DND-41 (cell line): ENCODE data around the gene PIK3C2A.

ENCODE experiments used
- CTCF ChIP-seq: IDR thresholded peaks from 2 replicates; pipeline ENCODE4 v1.5.1; 2012; ENCODE audit warnings: borderline replicate concordance, low read length, moderate library complexity, mild to moderate bottlenecking; ENCODE audit not compliant: poor library complexity, severe bottlenecking; ENCODE audit errors: extremely low read depth
- EZH2 ChIP-seq: IDR thresholded peaks from 3 replicates; pipeline ENCODE4 v1.6.1; 2012; ENCODE audit warnings: borderline replicate concordance, low read depth, mild to moderate bottlenecking, moderate library complexity, low read length, inconsistent platforms; ENCODE audit not compliant: severe bottlenecking

- no peak for TF ChIP-seq EZH2
- TF ChIP-seq CTCF = no peak
These were observed at the start of gene PIK3C2A for GRCh38 chr11:17207317-17208256.
